ENCODE measurements around the gene SMURF1.

DNA sequence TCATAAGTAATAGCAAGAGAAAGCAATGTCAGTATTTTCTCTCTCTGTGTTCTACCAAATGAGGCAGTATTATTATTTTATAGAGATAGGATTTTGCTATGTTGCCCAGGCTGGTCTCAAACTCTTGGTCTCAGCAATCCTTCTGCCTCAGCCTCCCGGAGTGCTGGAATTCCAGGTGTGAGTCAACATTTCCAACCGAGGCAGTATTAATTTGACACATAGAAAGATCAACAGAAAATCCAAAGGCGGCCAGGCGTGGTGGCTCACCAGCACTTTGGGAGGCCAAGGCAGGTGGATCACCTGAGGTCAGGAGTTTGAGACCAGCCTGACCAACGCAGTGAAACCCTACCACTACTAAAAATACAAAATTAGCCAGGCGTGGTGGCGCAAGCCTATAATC lies 71.8 kb downstream of the SMURF1 start:
- TF ChIP-seq, protein P1, sequence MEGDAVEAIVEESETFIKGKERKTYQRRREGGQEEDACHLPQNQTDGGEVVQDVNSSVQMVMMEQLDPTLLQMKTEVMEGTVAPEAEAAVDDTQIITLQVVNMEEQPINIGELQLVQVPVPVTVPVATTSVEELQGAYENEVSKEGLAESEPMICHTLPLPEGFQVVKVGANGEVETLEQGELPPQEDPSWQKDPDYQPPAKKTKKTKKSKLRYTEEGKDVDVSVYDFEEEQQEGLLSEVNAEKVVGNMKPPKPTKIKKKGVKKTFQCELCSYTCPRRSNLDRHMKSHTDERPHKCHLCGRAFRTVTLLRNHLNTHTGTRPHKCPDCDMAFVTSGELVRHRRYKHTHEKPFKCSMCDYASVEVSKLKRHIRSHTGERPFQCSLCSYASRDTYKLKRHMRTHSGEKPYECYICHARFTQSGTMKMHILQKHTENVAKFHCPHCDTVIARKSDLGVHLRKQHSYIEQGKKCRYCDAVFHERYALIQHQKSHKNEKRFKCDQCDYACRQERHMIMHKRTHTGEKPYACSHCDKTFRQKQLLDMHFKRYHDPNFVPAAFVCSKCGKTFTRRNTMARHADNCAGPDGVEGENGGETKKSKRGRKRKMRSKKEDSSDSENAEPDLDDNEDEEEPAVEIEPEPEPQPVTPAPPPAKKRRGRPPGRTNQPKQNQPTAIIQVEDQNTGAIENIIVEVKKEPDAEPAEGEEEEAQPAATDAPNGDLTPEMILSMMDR (IDR thresholded peaks at IDR 0.05; ENCODE audit: insufficient read depth, low read depth, low read length) = no peak
- no peak for TF ChIP-seq EZH2 (IDR thresholded peaks at IDR 0.05; ENCODE audit: insufficient read depth, low read length)
